NCI-H2107 treated with DMSO at 0.1 percent for 48 hours (cell line): ENCODE results near the gene C10orf62.
"Not testable (repeated sequence)": the region's sequence is repeated elsewhere in the genome, so short reads cannot be mapped to it uniquely, and the experiment has no call there.

Experiments used
- DNase-seq: peaks from one replicate; lab custom pipeline; 2025; ENCODE audit not compliant: unreplicated experiment; lab: John Stamatoyannopoulos, UW

C10orf62 gene

GRCh38 chr10:97564776-97565175, 24.7 kb upstream of the C10orf62 start:
- no peak for DNase-seq

- DNase-seq, result no peak
Observed at GRCh38 chr10:97566336-97566996, 23.1 kb upstream of the C10orf62 start.

- DNase-seq, result no peak
Observed at GRCh38 chr10:97567891-97568290, 21.6 kb upstream of the C10orf62 start.

GRCh38 chr10:97570146-97570788, 19.3 kb upstream of the C10orf62 start:
- no peak for DNase-seq

- no peak for DNase-seq
Observed at GRCh38 chr10:97570789-97571471, 18.6 kb upstream of the C10orf62 start.

- DNase-seq, result no peak
Observed at GRCh38 chr10:97571622-97572021, 17.9 kb upstream of the C10orf62 start.

GRCh38 chr10:97572214-97572989, 17.1 kb upstream of the C10orf62 start, which contains the start of gene ANKRD2:
ANKRD2 (plus strand) TSS chr10:97572779; CDS start chr10:97572789, 10 bp downstream.
- DNase-seq, result peak; percentile 1

- DNase-seq, result no peak
Observed at GRCh38 chr10:97573021-97573420, 16.5 kb upstream of the C10orf62 start.

GRCh38 chr10:97573672-97574071, 15.8 kb upstream of the C10orf62 start:
- DNase-seq, result no peak

GRCh38 chr10:97574374-97575126, 15.0 kb upstream of the C10orf62 start:
- DNase-seq, result peak; percentile 44

GRCh38 chr10:97575127-97575668, 14.3 kb upstream of the C10orf62 start:
- DNase-seq, result no peak

GRCh38 chr10:97576487-97576886, 13.0 kb upstream of the C10orf62 start:
- DNase-seq, result not testable (repeated sequence)

GRCh38 chr10:97577701-97578100, 11.8 kb upstream of the C10orf62 start:
- DNase-seq, result no peak

GRCh38 chr10:97578171-97578844, 11.2 kb upstream of the C10orf62 start:
- DNase-seq, result no peak

GRCh38 chr10:97580421-97581367, 8.8 kb upstream of the C10orf62 start:
- DNase-seq, result no peak

- no peak for DNase-seq
Observed at GRCh38 chr10:97582169-97582568, 7.4 kb upstream of the C10orf62 start.

- DNase-seq, result no peak
Observed at GRCh38 chr10:97583476-97583875, 6.0 kb upstream of the C10orf62 start.

GRCh38 chr10:97584060-97584797, 5.3 kb upstream of the C10orf62 start, which contains the start of gene HOGA1:
HOGA1 (plus strand) TSS chr10:97584389; CDS start chr10:97584704, 315 bp downstream.
- DNase-seq, result no peak
